HK-2 (cell line): ENCODE data around the gene ALS2CL.
"Not testable (repeated sequence)": the region's sequence is repeated elsewhere in the genome, so short reads cannot be mapped to it uniquely, and the experiment has no call there.

Experiments used
- DNase-seq: peaks from one replicate; pipeline ENCODE4 v3.0.0-alpha.2; 2018; ENCODE audit not compliant: unreplicated experiment

ALS2CL gene

GRCh38 chr3:46693038-46693891 is at the start of gene ALS2CL:
Gene ALS2CL (minus strand): TSS chr3:46693679. CDS start chr3:46689440, 4,239 bp downstream.
- DNase-seq = peak; percentile 59

GRCh38 chr3:46742992-46743585 is 49.6 kb upstream of the ALS2CL start:
- no peak for DNase-seq

GRCh38 chr3:46739565-46739964 is 46.1 kb upstream of the ALS2CL start:
- not testable (repeated sequence) for DNase-seq

- DNase-seq = no peak
Observed at GRCh38 chr3:46737329-46737731, 43.9 kb upstream of the ALS2CL start.

DNA sequence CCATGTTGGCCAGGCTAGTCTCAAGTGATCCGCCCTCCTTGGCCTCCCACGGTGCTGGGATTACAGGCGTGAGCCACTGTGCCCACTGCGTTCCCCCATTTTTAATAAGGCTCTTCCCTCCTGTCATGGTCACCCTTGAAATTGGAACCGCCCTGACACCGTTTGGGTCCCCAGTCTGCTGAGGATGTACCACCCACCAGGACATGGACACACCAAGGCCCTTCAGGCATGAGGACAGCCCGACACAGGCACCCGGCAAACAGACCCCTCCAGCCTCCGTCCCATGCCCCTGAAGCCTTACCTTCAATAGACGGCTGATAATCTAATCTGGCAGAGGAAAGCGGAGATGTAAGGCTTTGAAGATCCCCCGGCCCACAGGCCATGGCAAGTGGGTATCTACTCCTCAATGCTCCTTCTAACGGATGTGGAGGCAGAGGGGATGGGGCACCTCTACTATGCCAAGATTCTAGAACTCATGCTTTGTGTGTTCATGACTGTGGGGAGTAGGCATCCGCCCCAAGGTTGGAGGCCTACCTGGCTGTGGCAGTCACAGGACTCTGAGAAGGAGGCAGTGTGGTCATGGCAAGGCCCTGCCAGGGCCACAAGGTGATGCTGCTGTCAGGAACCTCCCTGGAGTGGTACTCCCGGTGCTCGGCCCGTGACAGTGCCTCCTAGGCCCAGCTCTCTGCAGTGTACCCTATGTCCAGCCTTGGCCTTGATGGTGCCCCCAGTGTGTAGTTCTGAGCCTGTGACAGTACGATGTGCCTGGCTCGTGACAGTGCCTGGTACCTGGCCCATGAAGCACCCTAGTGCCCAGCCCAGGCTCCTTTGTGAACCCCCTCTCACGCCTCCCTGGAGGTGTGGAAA is 42.8 kb upstream of the ALS2CL start:
- DNase-seq = no peak

DNA sequence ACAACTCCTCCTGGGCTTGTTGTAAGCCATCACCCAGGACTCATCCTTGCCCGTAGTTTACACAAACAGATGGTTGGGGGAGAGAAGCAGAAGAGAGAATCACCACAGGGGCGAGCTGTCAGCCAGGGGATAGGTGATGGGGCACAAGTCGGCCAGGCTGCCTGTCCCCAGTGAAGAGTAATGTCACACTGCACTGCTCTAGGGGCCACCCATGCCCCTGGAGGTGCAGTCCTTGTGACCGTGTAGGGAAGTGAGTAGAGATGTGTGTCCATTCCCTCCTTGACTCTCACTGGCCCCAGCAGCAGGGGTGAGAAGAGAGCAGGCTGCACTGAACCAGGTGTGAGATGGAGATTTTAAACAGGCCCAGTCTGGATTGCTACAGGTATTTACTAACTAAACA is 41.3 kb upstream of the ALS2CL start:
- no peak for DNase-seq

DNA sequence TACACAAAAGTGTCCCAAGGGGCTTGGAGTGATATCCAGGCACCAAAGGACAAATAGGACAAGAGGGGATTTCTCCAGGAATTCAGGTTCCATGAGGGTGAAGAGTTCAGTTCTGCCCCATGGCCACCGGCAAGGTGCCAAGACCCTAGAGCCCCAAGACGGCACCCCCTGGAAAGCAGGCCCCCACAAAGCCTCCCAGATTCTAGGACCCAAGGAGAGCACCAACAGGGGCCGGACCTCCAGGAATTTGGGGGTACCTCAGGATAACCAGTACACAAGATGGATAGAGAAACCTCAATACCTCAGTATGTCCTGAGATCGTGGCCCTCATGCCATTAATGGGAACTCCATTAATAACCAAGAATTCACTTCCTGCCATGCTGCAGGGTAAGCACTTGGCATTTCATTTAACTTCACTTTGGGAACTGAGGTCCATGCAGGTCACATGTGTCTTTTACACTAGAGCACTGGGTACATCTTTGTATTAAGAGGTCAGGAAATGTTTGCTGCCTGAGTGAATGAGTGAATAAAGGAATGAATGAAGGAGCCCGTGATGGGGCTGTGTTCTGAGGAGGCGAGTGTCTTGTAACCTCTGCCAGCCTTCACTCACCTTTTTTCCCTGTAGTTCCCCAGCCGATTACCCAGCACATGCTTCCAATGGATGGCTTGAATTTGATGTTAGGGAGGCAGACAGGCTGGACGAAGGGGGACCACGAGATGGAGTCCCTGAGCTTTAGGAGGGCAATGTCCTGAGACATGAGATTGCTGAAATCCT is 39.7 kb upstream of the ALS2CL start:
- DNase-seq = no peak

DNA sequence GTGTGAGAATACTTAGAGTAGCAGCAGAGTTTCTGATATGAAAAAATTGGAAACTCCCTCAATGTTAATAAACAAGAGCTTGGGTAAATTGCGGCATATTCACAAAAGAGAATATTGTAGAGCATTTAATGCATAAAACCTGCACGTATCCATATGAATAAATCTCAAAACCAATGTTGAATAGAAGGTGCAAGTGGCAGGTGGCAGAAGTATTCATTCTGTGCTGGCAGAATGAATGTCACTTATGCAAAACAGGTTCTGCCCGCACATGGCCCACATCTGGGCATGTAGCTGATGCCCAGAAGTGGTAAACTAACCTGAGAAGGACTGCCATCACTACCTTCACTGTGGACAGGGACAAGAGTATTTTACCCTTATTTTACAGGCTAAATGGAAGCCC is 38.3 kb upstream of the ALS2CL start:
- no peak for DNase-seq

DNA sequence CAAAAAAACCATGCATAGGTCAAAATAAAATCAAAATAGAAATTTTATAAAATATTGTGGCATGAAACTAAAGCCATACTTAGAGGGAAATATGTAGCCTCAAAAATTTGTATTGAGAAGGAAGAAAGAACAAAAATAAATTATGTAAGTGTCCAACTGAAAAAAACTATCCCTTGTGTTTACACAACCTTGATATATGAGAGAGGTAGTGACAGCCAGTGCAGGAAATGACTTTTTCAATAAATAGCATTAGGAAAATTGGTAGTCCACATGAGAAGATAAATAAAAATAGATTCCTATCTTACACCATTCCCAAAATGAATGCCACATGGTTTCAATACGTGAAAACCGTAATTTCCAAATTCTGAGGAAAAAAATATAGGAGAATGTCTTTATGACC is 37.3 kb upstream of the ALS2CL start:
- DNase-seq = no peak

- DNase-seq = no peak
Observed at GRCh38 chr3:46729038-46729437, 35.6 kb upstream of the ALS2CL start.

- no peak for DNase-seq
Observed at GRCh38 chr3:46725621-46726314, 32.3 kb upstream of the ALS2CL start.

GRCh38 chr3:46724424-46724823 is 30.9 kb upstream of the ALS2CL start:
- no peak for DNase-seq

DNA sequence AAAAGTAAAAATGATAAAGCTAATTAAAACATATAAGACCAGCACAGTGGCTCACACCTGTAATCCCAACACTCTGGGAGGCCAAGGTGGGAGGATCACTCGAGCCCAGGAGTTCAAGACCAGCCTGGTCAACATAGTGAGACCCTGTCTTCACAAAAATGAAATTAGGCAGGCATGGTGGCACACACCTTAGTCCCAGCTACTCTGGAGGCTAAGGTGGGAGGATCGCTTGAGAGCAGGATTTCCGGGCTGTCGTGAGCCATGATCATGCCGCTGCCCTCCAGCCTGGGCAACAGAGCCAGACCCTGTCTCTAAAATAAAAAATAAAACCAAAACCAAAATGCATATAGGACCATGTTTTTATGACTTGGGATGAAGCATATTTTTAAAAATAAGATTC is 29.0 kb upstream of the ALS2CL start:
- DNase-seq = no peak

DNA sequence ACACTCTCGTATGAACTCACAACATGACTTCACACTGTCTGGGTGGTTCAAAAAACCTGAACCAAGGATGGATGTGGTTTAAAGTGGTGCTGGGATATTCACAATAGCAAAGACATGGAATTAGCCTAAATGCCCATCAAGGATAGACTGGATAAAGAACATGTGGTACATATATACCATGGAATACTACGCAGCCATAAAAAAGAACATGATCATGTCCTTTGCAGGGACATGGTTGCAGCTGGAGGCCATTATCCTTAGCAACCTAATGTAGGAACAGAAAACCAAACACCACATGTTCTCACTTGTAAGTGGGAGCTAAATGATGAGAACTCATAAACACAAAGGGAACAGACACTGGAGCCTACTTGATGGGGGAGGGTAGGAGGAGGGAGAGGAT is 27.5 kb upstream of the ALS2CL start:
- no peak for DNase-seq

- DNase-seq = no peak
Observed at GRCh38 chr3:46719735-46720271, 26.3 kb upstream of the ALS2CL start.

DNA sequence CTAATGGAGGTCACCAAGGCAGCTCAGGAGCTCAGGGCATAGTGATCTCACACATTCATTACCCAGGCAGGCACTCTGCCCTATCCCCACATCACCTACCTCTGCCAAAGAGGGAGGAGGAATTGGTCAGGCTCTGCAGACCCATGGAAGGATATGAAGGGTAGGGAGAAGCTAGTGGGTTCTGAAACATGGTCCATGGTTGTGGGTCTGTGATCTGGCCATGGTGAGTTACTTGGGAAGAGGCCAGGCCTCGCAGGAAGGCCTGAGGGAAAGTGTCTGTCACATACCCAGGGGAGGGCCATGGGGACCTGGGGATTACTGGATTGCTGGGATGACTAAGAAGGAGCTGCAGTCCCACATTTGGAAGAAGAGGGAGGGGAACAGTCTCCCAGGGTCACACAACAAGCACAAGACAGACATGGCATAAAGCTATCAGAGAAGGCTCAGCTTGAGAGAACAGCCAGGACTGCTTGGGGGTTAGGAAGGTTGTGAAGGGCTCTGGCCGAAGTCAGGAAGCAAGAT is 25.6 kb upstream of the ALS2CL start:
- no peak for DNase-seq

DNA sequence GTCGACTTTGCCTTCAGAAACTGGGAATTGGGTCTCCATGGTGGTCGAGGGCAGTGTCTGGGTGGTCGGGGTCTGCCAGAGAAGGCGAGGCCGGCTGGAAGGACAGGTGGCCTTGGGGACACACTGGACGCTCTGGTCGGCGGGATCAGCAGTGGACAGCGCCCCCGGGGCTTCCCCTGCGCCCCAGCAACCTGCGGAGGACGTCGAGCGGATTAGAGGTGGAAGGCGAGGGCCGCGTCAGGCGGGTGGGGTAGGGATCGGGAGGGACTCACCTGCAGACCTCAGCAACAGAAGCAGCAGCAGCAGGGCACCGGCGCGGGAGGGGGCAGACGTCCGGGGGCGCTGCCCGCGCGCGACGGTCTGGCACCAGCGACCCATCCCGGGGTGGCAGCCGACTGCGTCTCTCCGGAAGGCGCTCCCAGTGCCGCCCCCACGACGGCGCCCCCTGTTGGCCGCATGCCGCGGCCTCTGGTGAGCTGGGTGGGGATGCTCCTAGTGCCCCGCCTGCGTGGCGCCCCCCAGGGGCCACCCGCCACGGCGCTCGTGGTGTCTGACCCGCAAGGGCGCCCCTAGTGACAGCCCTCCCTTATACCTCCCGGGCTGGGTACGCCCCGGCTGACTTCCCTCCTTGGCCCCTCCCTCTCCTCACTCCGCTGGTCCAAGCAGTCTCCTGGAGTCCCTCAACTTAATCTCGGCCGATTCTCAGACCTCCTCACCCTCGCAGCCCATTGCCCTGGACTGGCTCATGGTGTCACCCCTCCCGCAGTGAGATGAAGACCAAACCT is 24.2 kb upstream of the ALS2CL start, which contains the start of gene PRSS50:
PRSS50 (minus strand) TSS at position 423 of the 785 bp plus-strand sequence; CDS start at position 378, 45 bp downstream.
- no peak for DNase-seq

- no peak for DNase-seq
Observed at GRCh38 chr3:46716461-46717441, 23.3 kb upstream of the ALS2CL start.
